GM13977 (cell line): ENCODE results near the gene SCIMP.
"Not testable (repeated sequence)": the region's sequence is repeated elsewhere in the genome, so short reads cannot be mapped to it uniquely, and the experiment has no call there.

ENCODE experiments used
- DNase-seq: peaks from one replicate; pipeline ENCODE4 v3.0.0; 2012; ENCODE audit warnings: low spot score
- in situ Hi-C: fragments of 300-500 bp; cut with MboI; formaldehyde crosslinking; loops from one replicate; pipeline ENCODE4 v1.12.0; 2022; ENCODE audit warnings: low sequenced_read_pairs, low pct_unique_long_range_greater_than_20kb, mixed read lengths, inconsistent platforms; ENCODE audit not compliant: unreplicated experiment
- TF ChIP-seq, protein P1 (sequence below): IDR thresholded peaks from 2 replicates; pipeline ENCODE4 v1.5.1; 2012; ENCODE audit warnings: mild to moderate bottlenecking, control low read depth; ENCODE audit not compliant: insufficient read depth; ENCODE audit errors: extremely low read depth, missing control alignments

The SCIMP gene

DNA sequence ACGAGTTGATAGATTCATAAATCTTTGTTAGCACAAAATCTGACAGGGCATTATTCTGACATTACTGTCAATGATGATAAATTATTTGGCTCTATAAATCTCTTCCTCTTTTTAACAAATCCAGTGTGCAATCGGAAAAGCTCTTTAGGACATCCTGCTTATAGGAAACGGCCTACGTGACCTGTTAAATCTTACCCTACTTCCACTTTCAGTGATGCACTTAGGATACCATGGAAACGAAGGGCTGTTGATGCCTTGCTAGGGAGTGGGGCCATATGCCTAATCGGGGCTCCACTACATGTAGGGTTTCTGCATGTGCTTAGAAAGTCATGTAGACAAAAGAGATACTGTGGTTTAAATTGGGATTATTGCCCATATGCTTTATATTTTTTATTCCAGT lies 70.2 kb downstream of the SCIMP start:
- TF ChIP-seq, protein P1, sequence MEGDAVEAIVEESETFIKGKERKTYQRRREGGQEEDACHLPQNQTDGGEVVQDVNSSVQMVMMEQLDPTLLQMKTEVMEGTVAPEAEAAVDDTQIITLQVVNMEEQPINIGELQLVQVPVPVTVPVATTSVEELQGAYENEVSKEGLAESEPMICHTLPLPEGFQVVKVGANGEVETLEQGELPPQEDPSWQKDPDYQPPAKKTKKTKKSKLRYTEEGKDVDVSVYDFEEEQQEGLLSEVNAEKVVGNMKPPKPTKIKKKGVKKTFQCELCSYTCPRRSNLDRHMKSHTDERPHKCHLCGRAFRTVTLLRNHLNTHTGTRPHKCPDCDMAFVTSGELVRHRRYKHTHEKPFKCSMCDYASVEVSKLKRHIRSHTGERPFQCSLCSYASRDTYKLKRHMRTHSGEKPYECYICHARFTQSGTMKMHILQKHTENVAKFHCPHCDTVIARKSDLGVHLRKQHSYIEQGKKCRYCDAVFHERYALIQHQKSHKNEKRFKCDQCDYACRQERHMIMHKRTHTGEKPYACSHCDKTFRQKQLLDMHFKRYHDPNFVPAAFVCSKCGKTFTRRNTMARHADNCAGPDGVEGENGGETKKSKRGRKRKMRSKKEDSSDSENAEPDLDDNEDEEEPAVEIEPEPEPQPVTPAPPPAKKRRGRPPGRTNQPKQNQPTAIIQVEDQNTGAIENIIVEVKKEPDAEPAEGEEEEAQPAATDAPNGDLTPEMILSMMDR, result no peak
- in situ Hi-C loops, result no loop called here
- DNase-seq, result no peak

DNA sequence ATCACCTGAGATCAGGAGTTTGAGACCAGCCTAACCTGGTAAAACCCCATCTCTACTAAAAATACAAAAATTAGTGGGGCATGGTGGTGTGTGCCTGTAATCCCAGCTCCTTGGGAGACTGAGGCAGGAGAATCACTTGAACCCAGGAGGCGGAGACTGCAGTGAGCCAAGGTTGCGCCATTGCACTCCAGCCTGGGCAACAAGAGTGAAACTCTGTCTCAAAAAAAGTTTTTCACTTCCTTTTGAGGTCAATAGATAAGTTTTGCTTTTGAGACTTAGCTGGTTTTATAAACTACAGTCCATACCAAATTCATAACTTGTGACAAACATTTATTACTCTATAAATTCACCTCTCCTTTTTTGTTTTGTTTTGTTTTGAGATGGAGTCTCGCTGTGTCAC lies 72.9 kb downstream of the SCIMP start:
- in situ Hi-C loops, DNase-seq: not testable (repeated sequence)

DNA sequence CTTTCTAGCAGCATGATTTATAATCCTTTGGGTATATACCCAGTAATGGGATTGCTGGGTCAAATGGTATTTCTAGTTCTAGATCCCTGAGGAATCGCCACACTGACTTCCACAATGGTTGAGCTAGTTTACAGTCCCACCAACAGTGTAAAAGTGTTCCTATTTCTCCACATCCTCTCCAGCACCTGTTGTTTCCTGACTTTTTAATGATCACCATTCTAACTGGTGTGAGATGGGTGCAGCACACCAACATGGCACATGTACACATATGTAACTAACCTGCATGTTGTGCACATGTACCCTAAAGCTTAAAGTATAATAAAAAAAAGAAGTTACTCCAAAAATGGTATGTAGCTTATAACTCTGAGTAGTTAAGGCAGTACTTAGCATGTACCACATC lies 74.0 kb downstream of the SCIMP start:
- in situ Hi-C loops, DNase-seq: not testable (repeated sequence)
